K562 (cell line): Measurements from ENCODE around the gene EPHB1. TPM values are rescaled to one million over a fixed set of nuclear protein-coding genes. Genes with fewer than 3 reads are reported as not detected.

Source experiments
- ATAC-seq: fragments of 200-7000 bp; cut with Tn5 transposase; 3 replicates; pipeline ENCODE4 v1.9.1; 2020; ENCODE audit warnings: moderate library complexity
- BruUV-seq: library from RNA; stranded (reverse); fragments of 400-500 nt; replicated peaks from 2 replicates; lab custom pipeline; 2021; lab: Mats Ljungman, UMichigan
- CTCF ChIA-PET: fragments of 300-600 bp; formaldehyde crosslinking; extraction: SDS; loops from one replicate; lab custom pipeline; 2021; ENCODE audit warnings: low intra/inter-chr PET ratio; lab: Yijun Ruan, JAX
- POLR2A ChIA-PET: fragments of 300-600, 350-650 bp; sonication (Branson Sonifier 250); formaldehyde crosslinking; extraction: SDS; loops from one replicate; lab custom pipeline; 2021; ENCODE audit warnings: antibody characterized with exemption, inconsistent platforms; lab: Yijun Ruan, JAX
- DNase-seq, 4 experiments: peaks; one replicate each; pipeline versions ENCODE4 v3.0.0 to v3.0.0-alpha.2; 2011 to 2018; ENCODE audit warnings: low spot score in 3 of 4, mixed read lengths in 3 of 4; ENCODE audit errors: extremely low read depth in 1 of 4
- FAIRE-seq: peaks from 2 replicates; lab custom pipeline; 2011; peaks lifted over from hg19 to GRCh38; lab: Jason Lieb, UNC
- H2AFZ ChIP-seq: 2 replicates; pipeline ENCODE4 v1.6.0; 2011; ENCODE audit warnings: low read depth, low read length, control low read depth, inconsistent platforms
- H3K27ac ChIP-seq: fragments of 200-600 bp; 3 replicates; pipeline ENCODE4 v1.8.0; 2011; ENCODE audit warnings: low read depth, mild to moderate bottlenecking, control low read depth, inconsistent platforms, low read length, moderate library complexity, mixed read lengths; ENCODE audit errors: extremely low read depth
- H3K27me3 ChIP-seq, 2 experiments: fragments of 300-600 bp in 1 of 2; 2 replicates in 1 of 2; 3 replicates in 1 of 2; pipeline versions ENCODE4 v1.6.0 to v1.8.0; 2011; ENCODE audit warnings: inconsistent platforms in 2 of 2, low read length in 2 of 2, mild to moderate bottlenecking in 1 of 2, mixed read lengths in 1 of 2, moderate library complexity in 1 of 2; ENCODE audit not compliant: control insufficient read depth in 2 of 2, insufficient read depth in 2 of 2
- H3K36me3 ChIP-seq: fragments of 300-600 bp; 3 replicates; pipeline ENCODE4 v1.8.0; 2011; ENCODE audit warnings: mild to moderate bottlenecking, low read length, inconsistent platforms; ENCODE audit not compliant: control insufficient read depth, insufficient read depth
- H3K4me1 ChIP-seq, 2 experiments: fragments of 200-600 bp in 1 of 2; replicated peaks in 1 of 2; 2 replicates in 1 of 2; 3 replicates in 1 of 2; pipeline versions ENCODE4 v1.5.1 to v1.8.0; 2011; ENCODE audit warnings: inconsistent platforms in 2 of 2, low read length in 2 of 2, mild to moderate bottlenecking in 1 of 2, mixed read lengths in 1 of 2, moderate library complexity in 1 of 2; ENCODE audit not compliant: control insufficient read depth in 2 of 2, insufficient read depth in 2 of 2
- H3K4me2 ChIP-seq: 2 replicates; pipeline ENCODE4 v1.6.1; 2011; ENCODE audit warnings: low read length, control low read depth, inconsistent platforms, mixed read lengths; ENCODE audit not compliant: insufficient read depth
- H3K4me3 ChIP-seq: fragments of 200-600 bp; sonication (generic), shearing (Covaris generic); 2 replicates; pipeline ENCODE4 v1.5.1; 2016; ENCODE audit warnings: control low read depth, inconsistent platforms
- H3K79me2 ChIP-seq: fragments of 200-600 bp; 3 replicates; pipeline ENCODE4 v1.8.0; 2011; ENCODE audit warnings: low read length, inconsistent platforms; ENCODE audit not compliant: control insufficient read depth, insufficient read depth
- H3K9ac ChIP-seq, 2 experiments: 2 replicates each; pipeline versions ENCODE4 v1.6.0 to v1.6.1; 2011; ENCODE audit warnings: low read depth in 2 of 2, low read length in 2 of 2, control low read depth in 1 of 2, inconsistent platforms in 1 of 2, mild to moderate bottlenecking in 1 of 2, mixed read lengths in 1 of 2; ENCODE audit not compliant: insufficient read depth in 1 of 2
- H3K9me1 ChIP-seq: one replicate; pipeline ENCODE4 v1.6.0; 2011; ENCODE audit warnings: inconsistent platforms, mild to moderate bottlenecking, low read length, moderate library complexity; ENCODE audit not compliant: control insufficient read depth, insufficient read depth
- H3K9me3 ChIP-seq: replicated peaks from 2 replicates; pipeline ENCODE4 v1.5.1; 2011; ENCODE audit warnings: low read depth, low read length, inconsistent platforms; ENCODE audit not compliant: control insufficient read depth, insufficient read depth
- H4K20me1 ChIP-seq: replicated peaks from 2 replicates; pipeline ENCODE4 v1.6.1; 2011; ENCODE audit warnings: low read length, inconsistent platforms, mixed read lengths; ENCODE audit not compliant: control insufficient read depth, insufficient read depth
- HDAC8 ChIP-seq: fragments of 450-650 bp; IDR thresholded peaks from 2 replicates; pipeline ENCODE4 v1.6.1; 2016; ENCODE audit warnings: mild to moderate bottlenecking, missing genetic modification characterization, moderate library complexity, missing compliant biosample characterization
- ILK ChIP-seq: fragments of 450-650 bp; IDR thresholded peaks from 2 replicates; pipeline ENCODE4 v1.6.1; 2016; ENCODE audit warnings: missing genetic modification characterization, low read depth, mild to moderate bottlenecking, missing compliant biosample characterization, moderate library complexity, borderline replicate concordance
- IRF1 ChIP-seq: sonication (generic); formaldehyde crosslinking; IDR thresholded peaks from 2 replicates; pipeline ENCODE4 v1.8.0; 2022; ENCODE audit warnings: missing genetic modification reagents, mild to moderate bottlenecking, borderline replicate concordance
- MCM3 ChIP-seq: fragments of 450-650 bp; IDR thresholded peaks from 2 replicates; pipeline ENCODE4 v1.6.1; 2016
- MYC ChIP-seq, 2 experiments: fragments of 250-450 bp in 1 of 2; sonication (Bioruptor Pico) in 1 of 2; IDR thresholded peaks; 2 replicates each; pipeline versions ENCODE4 v1.5.1 to v1.6.1; 2012 to 2021; ENCODE audit warnings: low read depth in 2 of 2, borderline replicate concordance in 1 of 2, improper control_type of control experiment in 1 of 2, low read length in 1 of 2, mild to moderate bottlenecking in 1 of 2, moderate library complexity in 1 of 2
- NELFE ChIP-seq: IDR thresholded peaks from 2 replicates; pipeline ENCODE4 v1.6.1; 2011; ENCODE audit warnings: mild to moderate bottlenecking; ENCODE audit not compliant: insufficient read depth, insufficient read length
- NFRKB ChIP-seq: fragments of 450-650 bp; IDR thresholded peaks from 2 replicates; pipeline ENCODE4 v1.6.1; 2016; ENCODE audit warnings: low read depth
- PHB ChIP-seq: fragments of 250-450 bp; sonication (Bioruptor Pico); IDR thresholded peaks from 2 replicates; pipeline ENCODE4 v1.5.0; 2021
- SMAD1 ChIP-seq: fragments of 150-350 bp; IDR thresholded peaks from 2 replicates; pipeline ENCODE4 v1.6.1; 2014; ENCODE audit warnings: low read length, low read depth; ENCODE audit not compliant: partially characterized antibody
- SNRNP70 ChIP-seq: fragments of 200-400 bp; formaldehyde crosslinking; optimal IDR thresholded peaks from 2 replicates; pipeline ENCODE3; 2017; ENCODE audit warnings: low read depth, low read length
- ZBTB7A ChIP-seq: IDR thresholded peaks from 2 replicates; pipeline ENCODE4 v1.6.1; 2011; ENCODE audit warnings: low read depth, mild to moderate bottlenecking, low read length, moderate library complexity, borderline replicate concordance; ENCODE audit not compliant: control insufficient read depth
- ZC3H11A ChIP-seq: IDR thresholded peaks from 2 replicates; pipeline ENCODE4 v1.6.1; 2012; ENCODE audit warnings: low read depth, low read length, improper control_type of control experiment
- ZNF175 ChIP-seq: fragments of 200-800 bp; sonication (Bioruptor generic); IDR thresholded peaks from 2 replicates; pipeline ENCODE4 v1.6.1; 2016; ENCODE audit warnings: low read depth, mild to moderate bottlenecking, missing genetic modification characterization, missing compliant biosample characterization
- ZSCAN32 ChIP-seq: fragments of 450-650 bp; formaldehyde crosslinking; IDR thresholded peaks from 2 replicates; pipeline ENCODE4 v1.4.0; 2020; ENCODE audit warnings: mild to moderate bottlenecking, moderate library complexity
- WGBS: fragments of 100-300 bp; shearing (Covaris generic); methylation state at CpG from one replicate; pipeline ENCODE4 v1.1.6; 2016; ENCODE audit warnings: low coverage, mixed read lengths; ENCODE audit not compliant: insufficient coverage; ENCODE audit errors: missing lambda C conversion rate; 5-methylcytosine and 5-hydroxymethylcytosine counted together
- in situ Hi-C: fragments of 300-500 bp; cut with MboI; formaldehyde crosslinking; loops from 4 replicates; pipeline ENCODE4 v1.15.0; 2018; ENCODE audit warnings: inconsistent platforms, mixed read lengths
- intact Hi-C: fragments of 100-400 bp; cut with micrococcal nuclease; formaldehyde crosslinking; loops from 2 replicates; pipeline ENCODE4 v1.14.2; 2022
- polyA plus RNA-seq, 8 experiments: library from polyadenylated mRNA; depleted of rRNA in 4 of 8; stranded (reverse) in 5 of 8; unstranded in 3 of 8; fragments of >200 nt; fragmentation: Nextera tagmentation in 2 of 8; fragmentation: Illumina TruSeq in 1 of 8; extraction: Ambion mirVana in 2 of 8; extraction: Trizol in 1 of 8; gene quantifications; 2 replicates each; pipeline versions ENCODE4 v1.2.1 to v1.2.3, GENCODE V29; 2011 to 2014; ENCODE audit warnings: inconsistent platforms in 1 of 8, missing spikeins in 1 of 8
- total RNA-seq, 7 experiments: library from RNA; depleted of rRNA in 6 of 7; stranded (reverse); fragments of >200 nt in 6 of 7; fragmentation: Illumina TruSeq in 2 of 7; extraction: Trizol in 2 of 7; gene quantifications; 2 replicates each; pipeline versions ENCODE4 v1.2.1 to v1.2.3, GENCODE V29; 2011 to 2021; ENCODE audit warnings: low replicate concordance in 1 of 7

Gene EPHB1
- total and polyA plus RNA-seq, 9 of the 15 experiments (the other 6 are each of a cell fraction or from before 2014, with no cell fraction given), result 0.29 TPM; not detected in 8

GRCh38 chr3:134769287-134769868 is 25.7 kb upstream of the EPHB1 start (continued):
- TF ChIP-seq HDAC8 (tag) (no peak), ZBTB7A (no peak), ILK (tag) (no peak), SMAD1 (no peak), NELFE (no peak), ZNF175 (CRISPR knock-in tag) (no peak)

- H3K27ac ChIP-seq, result no peak overlapping the region
- in situ Hi-C loops, result no loop called here
- DNase-seq (no peak), ATAC-seq (no peak), FAIRE-seq (no peak)
- no peaks in the 10 kb centered on the region for H3K27me3 ChIP-seq
- 4% methylated on average over 3 of the region's 3 CpGs for WGBS
- intact Hi-C loops, result no loop called here
- H3K4me2 ChIP-seq, result no peak overlapping the region
- no peaks in the 10 kb centered on the region for H3K9me3 ChIP-seq
- no peaks in the 10 kb centered on the region for H4K20me1 ChIP-seq
- no peaks in the 10 kb centered on the region for H3K79me2 ChIP-seq
- POLR2A ChIA-PET, result no interaction called here
- no peak for TF ChIP-seq ZSCAN32 (CRISPR knock-in tag)
- no peak for TF ChIP-seq SNRNP70
- TF ChIP-seq MCM3, result no peak
- no peak for TF ChIP-seq PHB
- TF ChIP-seq ZC3H11A, result no peak
- no peak for TF ChIP-seq MYC (IDR thresholded peaks at IDR 0.05; ENCODE audit: low read depth, low read length)
- TF ChIP-seq MYC (CRISPR knock-in tag; IDR thresholded peaks at IDR 0.05; ENCODE audit: borderline replicate concordance, low read depth), result no peak
- TF ChIP-seq NFRKB, result no peak
- TF ChIP-seq IRF1 (CRISPR knock-in tag), result no peak
- no peaks in the 10 kb centered on the region for H3K36me3 ChIP-seq
- no peaks in the 10 kb centered on the region for H3K9me1 ChIP-seq
- no peaks in the 10 kb centered on the region for H3K4me1 ChIP-seq
- H2AFZ ChIP-seq, result no peak overlapping the region
- CTCF ChIA-PET, result no interaction called here
- no TSS peak for BruUV-seq
- no peak overlapping the region for H3K9ac ChIP-seq
- H3K4me3 ChIP-seq, result no peak overlapping the region
Measured at GRCh38 chr3:134772011-134772410, 23.0 kb upstream of the EPHB1 start.
